HG03432 (cell line): ENCODE data around the gene RGS3.

Experiments used
- ATAC-seq: cut with Tn5 transposase; IDR thresholded peaks from one replicate; pipeline ENCODE4 v1.9.1; 2021; ENCODE audit warnings: mild to moderate bottlenecking, moderate library complexity; ENCODE audit not compliant: unreplicated experiment

RGS3 gene

GRCh38 chr9:113568571-113569321 lies 105.2 kb downstream of the RGS3 start:
- no peak for ATAC-seq

GRCh38 chr9:113569472-113570060 lies 106.0 kb downstream of the RGS3 start:
- ATAC-seq = no peak

DNA sequence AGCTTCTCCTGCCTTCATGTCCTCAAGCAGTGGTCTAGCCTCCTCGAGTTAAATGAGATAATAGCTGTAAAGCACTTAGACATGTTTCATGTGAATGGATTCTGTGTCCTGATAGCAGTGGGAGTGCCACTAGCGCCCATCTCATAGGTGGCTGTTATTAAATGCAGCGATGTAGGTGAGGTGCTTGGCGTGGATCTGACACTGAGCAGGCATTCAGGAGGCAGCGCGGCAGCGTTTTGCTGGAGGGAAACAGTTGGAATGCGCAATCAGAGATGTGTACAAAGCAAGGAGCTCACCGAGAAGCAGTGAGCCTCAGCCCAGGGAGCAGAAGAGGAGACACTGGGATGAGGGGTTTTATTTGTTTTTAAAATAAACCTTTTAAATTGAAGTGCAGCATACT lies 106.6 kb downstream of the RGS3 start:
- ATAC-seq = no peak

- no peak for ATAC-seq
These were observed 107.5 kb downstream of the RGS3 start for GRCh38 chr9:113570749-113571711.

DNA sequence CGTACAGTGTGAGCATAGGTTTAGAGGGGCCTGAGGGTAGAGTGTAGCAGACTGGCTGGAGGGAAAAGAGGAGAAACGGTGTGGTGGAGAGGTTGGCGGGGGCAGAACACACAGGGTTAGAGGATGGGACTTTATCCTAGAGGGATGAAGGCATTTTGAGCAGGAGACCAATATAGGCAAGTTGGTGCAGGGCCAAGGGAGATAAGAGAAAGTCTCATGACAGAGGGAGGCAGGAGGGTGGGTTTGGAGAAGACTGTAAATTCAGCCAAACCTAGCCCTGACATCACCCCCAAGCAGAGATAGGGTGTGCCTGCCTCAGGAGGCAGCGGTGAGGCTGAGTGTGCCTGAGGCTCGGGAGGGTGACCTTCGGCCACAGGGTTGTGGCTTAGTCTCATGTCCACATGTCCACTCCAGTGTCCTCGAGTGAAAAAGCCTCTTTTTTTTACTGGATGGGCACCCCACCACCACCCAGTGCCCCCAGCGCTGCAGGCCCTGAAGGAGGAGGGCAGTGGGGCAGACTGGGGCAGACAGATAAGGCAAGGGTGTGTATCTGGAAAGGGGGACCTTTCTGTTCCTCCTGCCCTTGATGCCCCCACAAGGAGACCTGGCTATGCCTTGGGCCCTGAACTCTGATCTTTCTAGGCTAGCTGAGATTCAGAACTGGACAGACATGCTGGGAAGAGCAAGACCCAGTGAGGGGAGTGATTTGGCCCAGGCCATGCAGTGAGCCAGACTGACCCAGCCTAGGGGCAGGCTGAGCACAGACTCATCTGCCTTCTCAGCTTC lies 108.7 kb downstream of the RGS3 start:
- no peak for ATAC-seq

- ATAC-seq = no peak
These were observed 109.8 kb downstream of the RGS3 start for GRCh38 chr9:113573046-113573958.

- ATAC-seq = no peak
These were observed 110.4 kb downstream of the RGS3 start for GRCh38 chr9:113573959-113574352.

DNA sequence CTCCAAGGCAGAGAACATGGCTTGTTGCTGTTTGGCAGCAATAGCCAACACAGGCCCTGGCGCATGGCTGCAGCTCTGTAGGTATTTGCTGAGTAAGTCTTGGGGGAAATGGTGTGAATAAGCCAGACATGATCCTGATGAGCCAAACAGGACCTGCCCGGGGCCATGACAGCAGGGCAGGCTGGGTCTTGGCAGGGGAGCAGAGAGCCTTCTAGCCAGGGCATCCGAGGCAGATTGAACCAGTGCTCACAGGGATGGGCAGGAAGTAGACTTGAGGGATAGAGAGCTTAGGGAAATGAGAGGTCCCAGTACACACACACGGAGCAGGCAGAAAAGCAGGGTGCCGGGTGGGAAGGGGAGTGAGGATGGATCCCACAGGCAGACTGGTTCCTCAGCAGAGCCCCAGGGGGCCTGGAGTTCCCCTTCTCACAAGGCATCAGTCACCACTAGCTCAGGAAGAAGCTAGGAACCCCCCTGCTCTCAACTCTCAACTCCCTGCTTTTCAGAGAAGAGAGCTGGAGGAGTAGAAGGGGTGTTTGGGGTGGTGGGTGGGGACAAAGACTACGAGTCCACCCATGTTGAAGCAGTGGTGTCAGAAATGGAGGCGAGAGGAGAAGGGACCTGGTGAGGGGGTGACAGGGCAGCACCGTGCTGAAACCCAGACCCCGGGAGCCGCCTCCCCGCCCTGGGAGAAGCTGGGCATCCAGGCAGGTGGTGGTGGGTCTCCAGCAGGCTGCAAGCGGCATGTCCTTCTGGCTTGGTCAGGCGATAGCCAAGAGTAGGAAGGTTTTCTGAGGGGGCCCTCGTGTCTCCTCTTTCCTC lies 111.1 kb downstream of the RGS3 start:
- ATAC-seq = no peak

DNA sequence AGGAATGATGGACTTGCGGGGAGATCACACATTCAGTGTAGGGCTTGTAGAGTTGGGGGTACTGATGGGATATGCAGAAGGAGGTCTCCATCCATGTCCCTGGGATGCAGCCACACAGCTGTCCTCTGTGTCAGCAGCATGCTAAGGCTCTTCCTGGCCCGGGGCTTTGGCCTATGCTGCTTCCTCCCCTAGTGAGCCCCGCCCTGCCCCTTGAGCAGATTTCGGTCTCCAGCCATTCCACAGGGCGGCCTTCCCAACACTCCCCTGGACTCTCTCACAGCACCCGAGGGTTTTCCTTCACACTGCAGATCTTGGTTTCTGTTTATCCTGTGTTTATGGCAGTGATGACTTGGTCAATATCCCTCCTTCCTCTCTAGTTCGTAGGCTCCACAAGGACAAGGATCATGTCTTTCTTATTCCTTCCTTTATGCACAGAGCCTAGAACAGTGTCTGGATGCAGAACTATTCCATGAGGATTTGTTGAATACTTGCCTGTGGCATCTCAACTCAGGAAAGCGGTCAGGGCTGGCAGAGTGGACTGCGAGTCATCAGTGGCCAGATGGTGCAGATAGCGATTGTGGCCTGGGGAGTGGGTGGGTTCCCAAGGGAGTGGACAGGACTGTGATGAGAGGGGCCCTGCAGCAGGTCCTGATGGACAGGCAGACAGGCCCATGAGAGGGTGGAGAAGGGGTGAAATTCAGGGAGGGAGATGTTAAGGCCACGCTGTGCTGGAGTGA lies 114.2 kb downstream of the RGS3 start:
- ATAC-seq = no peak

GRCh38 chr9:113578279-113578865 lies 114.8 kb downstream of the RGS3 start:
- ATAC-seq = no peak

GRCh38 chr9:113578882-113579282 lies 115.4 kb downstream of the RGS3 start:
- peak; percentile 61 for ATAC-seq

DNA sequence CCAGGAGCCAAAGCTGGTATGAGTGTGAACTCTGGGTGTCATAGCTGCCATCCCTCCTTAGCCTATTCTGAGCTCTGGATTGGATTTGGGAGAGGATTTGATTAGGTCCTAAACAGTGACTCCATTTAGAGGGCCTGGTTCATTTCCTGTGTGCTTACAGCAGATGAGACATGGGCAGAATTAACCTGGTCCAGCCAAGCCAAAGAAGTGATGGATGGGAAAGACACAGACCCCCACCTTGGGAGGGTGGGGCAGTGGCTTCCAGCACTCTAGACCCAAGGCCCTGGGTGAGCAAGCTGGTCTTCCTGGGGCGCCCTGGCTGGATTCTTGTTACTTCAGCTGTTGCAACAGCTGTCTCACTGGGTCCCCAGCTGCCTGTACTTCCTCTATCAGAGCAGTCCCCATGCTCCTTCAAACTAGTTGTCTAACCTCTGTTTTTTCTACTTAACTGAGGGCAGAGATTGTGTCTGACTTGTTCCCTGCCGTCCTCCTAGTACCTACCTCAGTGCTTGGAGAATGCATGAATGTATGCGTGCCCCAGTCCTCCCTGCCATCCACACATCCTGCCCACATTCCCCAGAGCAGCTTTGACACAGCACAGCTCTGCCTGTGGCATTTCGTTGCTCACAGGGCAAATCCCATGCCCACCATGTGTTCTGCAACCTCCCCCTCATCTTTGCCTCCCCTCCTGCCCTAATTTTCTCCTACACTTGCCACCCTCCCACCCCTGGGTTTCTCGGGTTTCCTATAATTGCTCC lies 115.9 kb downstream of the RGS3 start:
- peak; percentile 18 for ATAC-seq

GRCh38 chr9:113580041-113580953 lies 116.8 kb downstream of the RGS3 start:
- ATAC-seq = peak; percentile 8

GRCh38 chr9:113580954-113581311 lies 117.4 kb downstream of the RGS3 start:
- no peak for ATAC-seq

GRCh38 chr9:113581865-113582697 lies 118.6 kb downstream of the RGS3 start:
- ATAC-seq = peak; percentile 84
